ENCODE results near the gene SYT8. TPM values are rescaled to one million over a fixed set of nuclear protein-coding genes. Genes with fewer than 3 reads are reported as not detected.

The SYT8 gene
- total RNA-seq, 1 experiment from 2014 or later, result 1.0 TPM

DNA sequence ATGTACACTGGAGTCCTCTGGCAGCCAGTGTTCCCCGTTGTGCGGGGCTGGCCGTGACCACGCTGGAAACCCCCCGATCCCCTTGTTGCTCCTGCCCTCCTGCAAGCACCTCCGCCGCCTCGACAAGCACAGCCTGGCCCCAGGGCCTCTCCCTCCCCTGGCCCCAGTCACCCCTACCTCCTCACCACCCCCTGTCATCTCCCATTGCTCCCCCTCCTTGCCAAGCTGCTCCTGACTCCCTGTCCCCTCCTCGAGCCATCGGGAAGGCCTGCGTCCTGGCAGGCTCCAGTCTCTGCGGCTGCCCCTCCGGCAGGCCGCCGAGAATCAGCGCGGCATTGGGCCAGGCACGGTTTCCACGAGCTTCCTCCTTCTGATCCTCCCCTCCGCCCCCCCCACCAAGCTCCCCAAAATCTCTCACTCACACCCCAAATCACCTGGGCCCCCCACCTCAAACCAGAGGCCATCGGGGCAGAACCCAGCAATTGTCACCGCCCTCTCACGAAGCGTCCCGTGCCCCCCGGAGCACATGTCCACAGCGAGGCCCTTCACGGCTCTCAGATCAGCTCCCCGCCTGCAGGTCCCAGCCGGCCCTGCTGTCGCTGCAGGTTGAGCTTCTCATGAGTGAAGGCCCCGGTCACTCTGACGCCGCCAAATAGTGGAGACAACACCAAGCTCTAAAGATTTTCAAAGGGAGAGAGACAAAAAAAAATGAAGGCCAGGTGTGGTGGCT is 12.4 kb downstream of the SYT8 start:
- no peaks in the 10 kb centered on the region for H3K27me3 ChIP-seq (ENCODE audit: insufficient read depth, low read length)
- POLR2A ChIA-PET, result no interaction called here

DNA sequence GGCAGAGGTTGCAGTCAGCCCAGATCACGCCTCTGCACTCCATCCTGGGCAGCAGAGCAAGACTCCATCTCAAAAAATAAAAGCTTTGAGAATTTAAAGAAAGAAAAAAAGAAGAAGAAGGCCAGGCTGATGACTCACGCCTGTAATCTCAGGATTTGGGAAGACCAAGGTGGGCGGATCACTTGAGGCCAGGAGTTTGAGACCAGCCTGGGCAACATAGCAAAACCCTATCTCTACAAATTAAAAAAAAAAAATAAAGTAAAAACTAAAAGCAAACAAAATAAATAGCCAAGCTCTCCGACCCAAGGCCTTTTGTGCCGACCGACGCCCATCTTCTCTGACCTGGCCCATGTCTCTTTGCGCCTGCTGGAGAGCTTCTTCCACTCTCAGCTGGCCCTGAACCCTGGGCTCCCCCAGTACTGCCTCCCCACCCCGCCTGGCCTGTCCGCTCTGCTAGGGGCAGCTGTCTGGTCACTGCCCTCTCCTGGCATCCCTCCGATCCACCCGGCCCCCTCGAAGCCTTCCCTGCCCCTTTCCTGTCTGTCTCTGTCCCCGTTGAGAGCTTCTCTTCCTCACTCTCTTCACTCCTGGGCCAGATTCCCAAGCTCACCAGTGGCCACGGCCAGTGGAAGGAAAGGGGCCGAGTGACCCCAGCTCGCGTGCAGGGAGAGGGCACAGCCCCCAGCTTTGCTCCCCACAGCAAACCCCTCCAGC is 13.3 kb downstream of the SYT8 start:
- no peak overlapping the region for H3K9ac ChIP-seq (ENCODE audit: low read length)
- H3K4me2 ChIP-seq (ENCODE audit: low read length), result no peak overlapping the region
- H3K9me3 ChIP-seq (ENCODE audit: control insufficient read depth in 1 of 2, insufficient read depth in 1 of 2, low read depth in 1 of 2, low read length in 2 of 2), result no peaks in the 10 kb centered on the region
- H3K4me3 ChIP-seq (replicated peaks in 1 of 2; ENCODE audit: low read depth in 1 of 2, low read length in 2 of 2), result no peak overlapping the region
- intact Hi-C loops (cut with micrococcal nuclease), result no loop called here
- no peaks in the 10 kb centered on the region for H3K27me3 ChIP-seq (ENCODE audit: insufficient read depth, low read length)
- BruUV-seq (replicated peaks), result no TSS peak
- DNase-seq (ENCODE audit: low read depth, low spot score) (no peak), ATAC-seq (no peak)
- H3K4me1 ChIP-seq (ENCODE audit: control insufficient read depth in 1 of 2, insufficient read depth in 2 of 2, low read length in 2 of 2), result no peaks in the 10 kb centered on the region
- ChIA-PET CTCF (interaction anchor here (0.7 to 2.4 kb wide), 5 partner anchors 14 to 303 kb away, joined by 3 to 10 read pairs (median 4); partner anchors contain the start of gene SYT8), POLR2A (no interaction called here), RAD21 (ENCODE audit: low non-redundant PET in 1 of 2, low total read pairs in 2 of 2, uncharacterized antibody in 2 of 2, unreplicated experiment in 2 of 2) (no interaction called here)
- no peaks in the 10 kb centered on the region for H3K36me3 ChIP-seq (ENCODE audit: control insufficient read depth in 1 of 2, insufficient read depth in 2 of 2, low read length in 2 of 2)
- H2AFZ ChIP-seq (ENCODE audit: low read depth, low read length, poor library complexity, severe bottlenecking), result no peak overlapping the region
- H3K79me2 ChIP-seq (ENCODE audit: insufficient read depth, low read length), result no peaks in the 10 kb centered on the region
- H3K9me2 ChIP-seq (ENCODE audit: insufficient read depth), result no peaks in the 10 kb centered on the region
- no peak overlapping the region for H3K27ac ChIP-seq (ENCODE audit: low read depth, low read length)
- no peaks in the 10 kb centered on the region for H4K20me1 ChIP-seq (ENCODE audit: insufficient read depth)
- TF ChIP-seq RAD21 (IDR thresholded peaks at IDR 0.05; ENCODE audit: low read depth) (no peak), CBX3 (IDR thresholded peaks at IDR 0.05; ENCODE audit: low read depth) (no peak), JUND (IDR thresholded peaks at IDR 0.05) (no peak), SRF (IDR thresholded peaks at IDR 0.05; ENCODE audit: low read depth) (no peak), EZH2 (IDR thresholded peaks at IDR 0.05) (no peak), POLR2AphosphoS5 (IDR thresholded peaks at IDR 0.05; ENCODE audit: low read depth, low read length) (no peak), TCF7L2 (IDR thresholded peaks at IDR 0.05; ENCODE audit: borderline replicate concordance, extremely low read depth, insufficient read depth, insufficient read length) (no peak), CEBPB (IDR thresholded peaks at IDR 0.05; ENCODE audit: low read depth) (no peak), YY1 (IDR thresholded peaks at IDR 0.05; ENCODE audit: extremely low read depth, insufficient replicate concordance, low read depth, low read length) (no peak), ELF1 (IDR thresholded peaks at IDR 0.05; ENCODE audit: borderline replicate concordance, low read depth) (no peak)
- TF ChIP-seq, protein P1, sequence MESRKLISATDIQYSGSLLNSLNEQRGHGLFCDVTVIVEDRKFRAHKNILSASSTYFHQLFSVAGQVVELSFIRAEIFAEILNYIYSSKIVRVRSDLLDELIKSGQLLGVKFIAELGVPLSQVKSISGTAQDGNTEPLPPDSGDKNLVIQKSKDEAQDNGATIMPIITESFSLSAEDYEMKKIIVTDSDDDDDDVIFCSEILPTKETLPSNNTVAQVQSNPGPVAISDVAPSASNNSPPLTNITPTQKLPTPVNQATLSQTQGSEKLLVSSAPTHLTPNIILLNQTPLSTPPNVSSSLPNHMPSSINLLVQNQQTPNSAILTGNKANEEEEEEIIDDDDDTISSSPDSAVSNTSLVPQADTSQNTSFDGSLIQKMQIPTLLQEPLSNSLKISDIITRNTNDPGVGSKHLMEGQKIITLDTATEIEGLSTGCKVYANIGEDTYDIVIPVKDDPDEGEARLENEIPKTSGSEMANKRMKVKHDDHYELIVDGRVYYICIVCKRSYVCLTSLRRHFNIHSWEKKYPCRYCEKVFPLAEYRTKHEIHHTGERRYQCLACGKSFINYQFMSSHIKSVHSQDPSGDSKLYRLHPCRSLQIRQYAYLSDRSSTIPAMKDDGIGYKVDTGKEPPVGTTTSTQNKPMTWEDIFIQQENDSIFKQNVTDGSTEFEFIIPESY (IDR thresholded peaks at IDR 0.05; ENCODE audit: extremely low read depth, insufficient replicate concordance, low read length), result no peak
- TF ChIP-seq, protein P2, sequence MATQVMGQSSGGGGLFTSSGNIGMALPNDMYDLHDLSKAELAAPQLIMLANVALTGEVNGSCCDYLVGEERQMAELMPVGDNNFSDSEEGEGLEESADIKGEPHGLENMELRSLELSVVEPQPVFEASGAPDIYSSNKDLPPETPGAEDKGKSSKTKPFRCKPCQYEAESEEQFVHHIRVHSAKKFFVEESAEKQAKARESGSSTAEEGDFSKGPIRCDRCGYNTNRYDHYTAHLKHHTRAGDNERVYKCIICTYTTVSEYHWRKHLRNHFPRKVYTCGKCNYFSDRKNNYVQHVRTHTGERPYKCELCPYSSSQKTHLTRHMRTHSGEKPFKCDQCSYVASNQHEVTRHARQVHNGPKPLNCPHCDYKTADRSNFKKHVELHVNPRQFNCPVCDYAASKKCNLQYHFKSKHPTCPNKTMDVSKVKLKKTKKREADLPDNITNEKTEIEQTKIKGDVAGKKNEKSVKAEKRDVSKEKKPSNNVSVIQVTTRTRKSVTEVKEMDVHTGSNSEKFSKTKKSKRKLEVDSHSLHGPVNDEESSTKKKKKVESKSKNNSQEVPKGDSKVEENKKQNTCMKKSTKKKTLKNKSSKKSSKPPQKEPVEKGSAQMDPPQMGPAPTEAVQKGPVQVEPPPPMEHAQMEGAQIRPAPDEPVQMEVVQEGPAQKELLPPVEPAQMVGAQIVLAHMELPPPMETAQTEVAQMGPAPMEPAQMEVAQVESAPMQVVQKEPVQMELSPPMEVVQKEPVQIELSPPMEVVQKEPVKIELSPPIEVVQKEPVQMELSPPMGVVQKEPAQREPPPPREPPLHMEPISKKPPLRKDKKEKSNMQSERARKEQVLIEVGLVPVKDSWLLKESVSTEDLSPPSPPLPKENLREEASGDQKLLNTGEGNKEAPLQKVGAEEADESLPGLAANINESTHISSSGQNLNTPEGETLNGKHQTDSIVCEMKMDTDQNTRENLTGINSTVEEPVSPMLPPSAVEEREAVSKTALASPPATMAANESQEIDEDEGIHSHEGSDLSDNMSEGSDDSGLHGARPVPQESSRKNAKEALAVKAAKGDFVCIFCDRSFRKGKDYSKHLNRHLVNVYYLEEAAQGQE (IDR thresholded peaks at IDR 0.05; ENCODE audit: low read depth), result no peak

More for the DNA sequence above, 12.4 kb downstream of the SYT8 start:
- Histone ChIP-seq H2AFZ (ENCODE audit: low read depth, low read length, poor library complexity, severe bottlenecking) (no peak overlapping the region), H3K4me1 (ENCODE audit: control insufficient read depth in 1 of 2, insufficient read depth in 2 of 2, low read length in 2 of 2) (no peaks in the 10 kb centered on the region), H3K4me3 (replicated peaks in 1 of 2; ENCODE audit: low read depth in 1 of 2, low read length in 2 of 2) (no peak overlapping the region), H4K20me1 (ENCODE audit: insufficient read depth) (no peaks in the 10 kb centered on the region), H3K4me2 (ENCODE audit: low read length) (no peak overlapping the region), H3K27ac (ENCODE audit: low read depth, low read length) (no peak overlapping the region), H3K79me2 (ENCODE audit: insufficient read depth, low read length) (no peaks in the 10 kb centered on the region), H3K36me3 (ENCODE audit: control insufficient read depth in 1 of 2, insufficient read depth in 2 of 2, low read length in 2 of 2) (no peaks in the 10 kb centered on the region), H3K9me3 (ENCODE audit: control insufficient read depth in 1 of 2, insufficient read depth in 1 of 2, low read depth in 1 of 2, low read length in 2 of 2) (no peaks in the 10 kb centered on the region), H3K9ac (ENCODE audit: low read length) (no peak overlapping the region), H3K9me2 (ENCODE audit: insufficient read depth) (no peaks in the 10 kb centered on the region)
- no peak for DNase-seq (ENCODE audit: low read depth, low spot score)
- ATAC-seq, result no peak
- ChIA-PET CTCF (interaction anchor here (0.7 to 1.8 kb wide), 6 partner anchors 11 to 304 kb away, joined by 3 to 10 read pairs (median 3); partner anchors contain the start of gene SYT8), RAD21 (ENCODE audit: low non-redundant PET in 1 of 2, low total read pairs in 2 of 2, uncharacterized antibody in 2 of 2, unreplicated experiment in 2 of 2) (no interaction called here)
- TF ChIP-seq RAD21 (IDR thresholded peaks at IDR 0.05; ENCODE audit: low read depth) (no peak), SRF (IDR thresholded peaks at IDR 0.05; ENCODE audit: low read depth) (no peak)
- intact Hi-C loops (cut with micrococcal nuclease), result no loop called here
- no TSS peak for BruUV-seq (replicated peaks)
